T47D (cell line): ENCODE results near the gene RNF144A.

Experiments
- DNase-seq, 2 experiments: peaks; one replicate each; pipeline versions ENCODE4 v3.0.0 to v3.0.0-alpha.2; 2011 to 2012; ENCODE audit warnings: low read depth in 1 of 2, low spot score in 1 of 2
- JUND ChIP-seq: IDR thresholded peaks from 2 replicates; pipeline ENCODE4 v1.6.1; 2012; ENCODE audit warnings: low read depth
- in situ Hi-C: cut with HindIII; loops from 2 replicates; pipeline ENCODE4 v1.10.0; 2016; ENCODE audit warnings: low sequenced_read_pairs, low pct_unique_long_range_greater_than_20kb

RNF144A gene, protein sequence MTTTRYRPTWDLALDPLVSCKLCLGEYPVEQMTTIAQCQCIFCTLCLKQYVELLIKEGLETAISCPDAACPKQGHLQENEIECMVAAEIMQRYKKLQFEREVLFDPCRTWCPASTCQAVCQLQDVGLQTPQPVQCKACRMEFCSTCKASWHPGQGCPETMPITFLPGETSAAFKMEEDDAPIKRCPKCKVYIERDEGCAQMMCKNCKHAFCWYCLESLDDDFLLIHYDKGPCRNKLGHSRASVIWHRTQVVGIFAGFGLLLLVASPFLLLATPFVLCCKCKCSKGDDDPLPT

DNA sequence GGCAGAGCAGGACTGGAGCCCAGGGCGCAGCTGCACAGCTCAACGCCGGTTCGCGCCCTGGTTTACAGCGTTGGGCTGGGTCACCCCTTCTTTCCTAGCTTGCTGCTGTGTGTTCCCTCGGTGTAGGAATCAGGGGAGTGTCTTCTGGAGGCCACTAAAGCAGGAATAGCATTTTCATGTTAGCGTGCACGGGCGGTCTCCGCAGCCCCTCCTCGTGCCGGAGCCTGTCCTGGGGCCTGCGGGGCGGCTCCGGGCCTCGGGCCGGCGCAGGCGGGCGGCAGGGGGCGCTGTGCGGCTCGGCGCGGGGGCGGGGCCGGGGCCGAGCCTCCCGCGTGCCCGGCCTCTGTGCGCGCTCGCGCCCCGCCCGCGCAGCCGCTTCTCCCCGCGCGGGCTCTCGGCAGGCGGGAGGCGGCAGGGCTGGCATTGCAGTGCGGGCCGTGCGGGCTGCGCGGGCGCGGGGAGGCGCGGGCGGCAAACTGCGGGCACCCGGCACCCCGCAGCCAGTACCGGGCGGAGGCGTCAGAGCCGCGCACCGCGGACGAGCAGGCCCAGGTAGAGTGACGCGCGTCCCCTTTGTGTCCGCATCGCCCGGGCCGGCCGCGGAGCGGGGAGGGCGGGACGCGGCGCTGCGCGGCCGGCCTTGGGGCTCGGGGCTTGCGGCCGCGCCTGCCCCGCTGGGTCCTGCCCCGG lies at the start of gene RNF144A:
TSS of gene RNF144A (plus strand) at position 342 of the 690 bp plus-strand sequence. CDS start 79,515 bp downstream, outside the sequence.
- peak; percentile 64 to 79 for DNase-seq
- in situ Hi-C loops = no loop called here
- no peak for TF ChIP-seq JUND

DNA sequence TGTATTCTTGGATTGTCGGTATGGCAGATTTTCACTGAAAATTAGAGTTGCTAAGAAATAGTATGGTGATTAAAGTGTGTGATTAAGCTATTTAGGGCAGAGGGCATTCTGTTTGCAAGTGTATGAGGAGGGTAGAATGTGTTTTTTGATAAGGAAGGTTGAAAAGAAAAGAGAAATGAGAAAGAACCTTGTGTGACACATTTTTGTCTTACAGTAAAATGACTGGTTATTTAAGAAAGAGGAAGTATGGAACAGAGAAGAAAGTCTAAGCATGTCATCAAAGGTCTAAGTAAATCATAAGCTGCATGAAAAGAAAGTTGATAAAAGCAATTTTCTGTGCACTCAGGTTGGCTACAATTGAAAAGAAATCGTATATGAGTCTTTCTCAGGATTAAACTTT lies 44.8 kb upstream of the RNF144A start:
- in situ Hi-C loops = no loop called here
- TF ChIP-seq JUND = no peak
- no peak for DNase-seq

DNA sequence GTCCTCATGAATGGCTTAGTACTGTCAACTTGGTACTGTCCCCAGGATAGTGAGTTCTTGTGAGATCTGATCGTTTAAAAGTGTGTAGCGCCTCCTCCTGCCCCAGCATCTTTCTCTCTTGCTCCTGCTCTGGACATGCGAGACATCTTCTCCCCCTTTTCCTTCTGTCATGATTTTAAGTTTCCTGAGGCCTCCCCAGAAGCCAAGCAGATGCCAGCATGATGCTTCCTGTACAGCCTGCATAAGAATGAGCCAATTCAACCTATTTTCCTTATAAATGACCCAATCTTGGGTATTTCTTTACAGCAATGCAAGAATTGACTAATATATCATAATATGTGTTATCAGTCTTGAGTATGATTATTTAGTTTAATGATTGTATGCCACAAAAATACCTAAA lies 43.2 kb upstream of the RNF144A start:
- in situ Hi-C loops = no loop called here

DNA sequence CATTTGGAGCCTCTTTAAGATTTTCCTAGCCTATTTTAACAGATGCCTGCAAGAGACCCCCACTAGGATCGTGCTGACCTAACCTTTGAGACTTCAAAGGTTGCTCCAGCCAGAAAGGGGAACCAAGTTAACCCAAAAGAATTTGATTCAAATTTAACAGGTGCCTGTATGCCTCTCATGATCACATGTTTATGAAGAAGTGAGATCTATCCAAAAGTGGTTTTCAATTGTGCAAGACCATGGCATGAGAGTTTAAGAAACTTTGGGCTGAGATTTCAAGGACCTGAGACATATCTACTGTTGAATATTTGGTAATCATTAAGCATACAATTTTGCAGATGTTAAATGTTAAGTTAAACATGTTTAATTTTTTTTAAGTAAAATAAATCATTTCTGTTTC lies 40.9 kb upstream of the RNF144A start:
- in situ Hi-C loops = no loop called here
- no peak for DNase-seq
- TF ChIP-seq JUND = no peak

More for the DNA sequence above, 43.2 kb upstream of the RNF144A start:
- TF ChIP-seq JUND = no peak
- no peak for DNase-seq

DNA sequence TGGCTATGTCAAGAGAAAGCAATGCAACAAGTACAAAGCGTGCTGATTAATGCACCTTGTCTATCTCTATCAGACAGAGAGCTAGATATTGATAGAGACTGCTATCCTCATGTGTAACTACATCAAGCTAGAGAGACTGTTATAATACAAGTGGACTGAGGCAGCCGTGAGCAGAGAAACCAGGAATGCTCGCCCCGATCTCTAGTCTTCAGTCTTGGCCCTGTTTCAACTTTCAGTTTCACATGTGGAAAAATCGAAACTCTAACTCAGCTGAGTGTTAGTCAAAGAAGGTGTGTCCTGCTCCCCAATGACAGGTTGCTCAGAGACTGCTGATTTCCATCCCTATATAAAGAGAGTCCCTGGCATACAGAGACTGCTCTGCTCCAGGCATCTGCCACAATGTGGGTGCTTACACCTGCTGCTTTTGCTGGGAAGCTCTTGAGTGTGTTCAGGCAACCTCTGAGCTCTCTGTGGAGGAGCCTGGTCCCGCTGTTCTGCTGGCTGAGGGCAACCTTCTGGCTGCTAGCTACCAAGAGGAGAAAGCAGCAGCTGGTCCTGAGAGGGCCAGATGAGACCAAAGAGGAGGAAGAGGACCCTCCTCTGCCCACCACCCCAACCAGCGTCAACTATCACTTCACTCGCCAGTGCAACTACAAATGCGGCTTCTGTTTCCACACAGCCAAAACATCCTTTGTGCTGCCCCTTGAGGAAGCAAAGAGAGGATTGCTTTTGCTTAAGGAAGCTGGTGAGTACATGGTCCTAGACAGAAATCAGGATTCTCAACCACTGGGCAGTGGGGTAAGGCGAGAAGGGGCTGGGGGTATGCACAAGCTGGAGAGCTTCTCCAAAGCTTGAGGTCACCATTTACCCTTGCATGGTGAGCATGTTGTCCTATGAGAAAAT lies 39.6 kb upstream of the RNF144A start, which contains the start of gene RSAD2:
TSS of gene RSAD2 (plus strand) at position 376 of the 903 bp plus-strand sequence. CDS start at position 400, 24 bp downstream.
- peak in 1 of 2 experiments; percentile 34 for DNase-seq
- in situ Hi-C loops = no loop called here
- TF ChIP-seq JUND = no peak

DNA sequence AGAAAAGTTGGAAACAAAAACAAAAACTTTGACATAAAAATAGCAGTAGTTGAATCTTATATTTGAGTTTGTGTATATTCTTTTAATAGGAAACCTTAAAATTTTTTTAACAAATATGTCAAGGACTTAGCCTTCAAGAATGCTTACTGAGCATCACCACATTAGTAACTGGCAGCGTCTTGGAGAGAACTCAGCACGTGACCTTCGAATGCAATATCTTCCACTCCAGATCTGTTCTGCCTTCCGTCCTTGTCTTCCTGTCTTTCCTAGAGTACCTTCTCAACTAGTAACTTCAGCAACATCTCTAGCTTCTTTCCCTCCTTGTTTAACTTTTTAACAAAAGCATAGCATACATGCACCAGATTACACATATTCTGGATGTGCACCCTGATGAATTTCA lies 38.7 kb upstream of the RNF144A start:
- in situ Hi-C loops = no loop called here
- no peak for TF ChIP-seq JUND
- DNase-seq = no peak

DNA sequence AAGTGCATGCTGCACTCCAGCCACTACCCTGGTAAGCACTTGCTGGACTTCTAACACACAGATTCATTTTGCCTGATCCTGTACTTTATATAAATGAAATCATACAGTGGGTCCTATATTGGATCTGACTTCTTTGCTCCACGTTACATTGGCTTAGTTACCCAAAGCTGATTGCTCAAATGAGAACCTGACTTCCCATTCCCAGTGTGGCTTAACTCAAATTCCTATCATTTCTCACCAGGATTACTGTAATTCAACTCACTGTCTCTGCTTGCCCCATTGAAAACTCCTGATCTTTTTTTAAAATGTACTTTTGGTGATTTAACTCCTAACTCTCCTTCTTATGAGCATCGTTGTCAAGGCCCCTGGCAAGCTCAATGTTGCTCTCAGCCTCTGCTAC lies 38.2 kb upstream of the RNF144A start:
- DNase-seq = no peak
- no peak for TF ChIP-seq JUND
- in situ Hi-C loops = no loop called here

DNA sequence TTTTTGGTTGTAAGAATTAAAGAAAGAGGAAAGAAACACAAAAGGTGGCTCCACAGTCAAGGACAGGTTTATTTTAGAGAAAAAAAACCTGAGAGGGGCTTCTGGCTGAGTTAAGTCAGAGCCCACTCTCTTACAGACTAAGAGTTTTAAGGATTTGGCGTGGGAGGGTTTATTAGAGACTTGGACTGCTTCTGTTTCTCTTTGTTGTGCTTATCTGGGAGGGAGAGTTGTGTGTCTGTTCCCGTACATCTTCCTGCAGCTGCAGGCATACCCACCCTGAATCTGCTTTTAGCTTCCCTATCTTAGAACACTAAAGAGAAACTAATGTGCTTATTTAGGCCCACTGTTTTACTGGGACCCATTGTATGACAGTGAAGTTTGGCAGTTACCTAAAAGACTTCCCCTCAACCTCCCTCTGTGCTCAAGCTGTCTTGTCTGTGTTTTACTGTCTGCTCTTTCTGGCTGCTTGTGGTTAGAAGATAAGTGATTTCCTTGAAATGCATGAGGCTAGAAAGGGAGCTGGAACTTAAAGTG lies 36.9 kb upstream of the RNF144A start:
- in situ Hi-C loops = no loop called here
- DNase-seq = no peak

DNA sequence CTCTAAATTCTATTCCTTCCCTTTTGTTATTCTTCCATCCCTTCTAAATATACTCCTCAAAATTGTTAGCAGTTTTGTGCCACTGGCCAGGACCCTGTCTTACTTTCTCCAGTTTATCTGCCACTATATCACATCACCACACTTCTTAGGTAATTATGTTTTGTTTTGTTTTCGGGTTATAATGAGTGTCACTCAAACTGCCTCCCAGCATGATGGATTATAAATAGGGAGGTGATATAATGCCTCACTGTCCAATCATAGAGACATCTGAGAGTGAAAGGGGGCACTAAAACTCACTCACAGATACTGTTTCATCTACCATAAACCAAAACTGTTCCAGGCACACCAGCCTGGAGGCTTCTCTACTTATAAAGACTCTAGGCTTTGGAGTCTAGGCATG lies 36.2 kb upstream of the RNF144A start:
- in situ Hi-C loops = no loop called here
- DNase-seq = no peak

More for the DNA sequence above, 36.9 kb upstream of the RNF144A start:
- no peak for TF ChIP-seq JUND

DNA sequence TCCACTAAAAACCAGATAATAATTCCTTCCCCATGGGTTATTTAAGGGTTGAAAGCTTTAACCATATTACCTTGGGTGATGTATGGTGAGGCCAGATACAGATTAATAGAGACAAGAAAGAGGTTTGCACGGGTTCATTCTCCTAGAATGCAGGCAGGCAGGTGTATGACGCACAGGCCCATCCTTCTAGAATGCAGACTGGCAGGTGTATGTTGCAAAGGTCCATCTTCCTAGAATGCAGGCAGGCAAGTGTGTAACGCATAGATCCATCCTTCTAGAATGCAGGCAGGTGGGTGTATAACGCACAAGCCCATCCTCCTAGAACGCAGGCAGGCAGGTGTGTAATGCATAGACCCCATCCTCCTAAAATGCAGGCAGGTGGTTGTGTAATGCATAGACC lies 35.7 kb upstream of the RNF144A start:
- TF ChIP-seq JUND = no peak
- in situ Hi-C loops = no loop called here

More for the DNA sequence above, 36.2 kb upstream of the RNF144A start:
- TF ChIP-seq JUND = no peak

DNA sequence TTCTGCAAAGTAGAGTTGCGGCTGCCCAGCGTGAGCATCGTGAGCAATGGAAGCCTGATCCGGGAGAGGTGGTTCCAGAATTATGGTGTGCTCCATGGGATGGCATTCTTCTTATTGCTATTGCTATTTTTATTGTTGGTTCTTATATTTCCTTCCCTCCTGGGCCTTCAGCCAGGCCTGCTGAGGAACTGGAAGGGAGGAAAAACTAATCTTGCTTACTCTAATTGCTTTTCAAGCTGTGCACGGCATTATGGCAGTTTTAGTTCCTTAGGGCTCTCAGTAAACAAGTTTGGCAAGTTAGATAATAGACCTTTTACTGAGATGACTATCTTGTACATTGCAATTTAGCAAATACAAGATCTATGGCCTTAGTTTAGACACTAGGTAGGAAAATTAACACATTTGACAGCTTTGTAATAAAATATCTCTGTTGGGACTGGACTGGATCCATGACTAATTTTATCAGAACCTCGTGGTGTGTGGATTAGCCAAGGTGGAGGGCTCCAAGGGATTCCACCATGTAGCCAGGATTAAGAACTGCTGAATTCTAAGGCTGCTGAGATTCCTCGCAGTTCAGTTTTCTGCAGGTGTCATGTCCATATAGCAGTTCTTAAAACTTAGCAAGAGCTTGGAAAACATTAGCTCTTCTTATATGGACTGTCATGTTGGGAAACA lies 33.6 kb upstream of the RNF144A start:
- TF ChIP-seq JUND = no peak
- in situ Hi-C loops = no loop called here
- DNase-seq = peak in 1 of 2 experiments; percentile 54

More for the DNA sequence above, 35.7 kb upstream of the RNF144A start:
- DNase-seq = no peak

DNA sequence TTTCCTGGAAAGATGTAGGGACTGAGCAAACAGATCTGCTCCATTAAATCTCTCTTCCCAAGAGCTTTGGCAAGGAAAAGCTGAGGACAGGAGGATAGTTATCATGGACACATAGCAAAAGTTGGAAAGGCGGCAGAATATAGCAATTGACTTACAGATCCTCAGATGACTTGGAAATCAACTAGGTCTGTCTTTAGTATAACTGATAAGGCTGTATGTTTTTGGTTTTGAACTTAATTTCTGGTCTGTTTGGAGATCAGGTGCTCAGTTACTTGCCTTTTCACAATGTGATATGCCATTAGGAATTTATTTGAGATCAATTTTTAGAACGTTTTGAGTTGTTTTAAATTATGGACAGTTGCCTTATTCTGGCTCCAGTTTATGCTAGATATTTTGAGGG lies 31.7 kb upstream of the RNF144A start:
- no peak for DNase-seq
- in situ Hi-C loops = no loop called here
- TF ChIP-seq JUND = no peak
